Dendritic cell treated with granulocyte-macrophage colony-stimulating factor and Interleukin-4, amounts not matched to agents 40 ng/mL and 50 ng/mL, for 4 days (primary cell): Measurements from ENCODE around the gene NOL4L.
A peak's percentile ranks its signal among the peaks of the same experiment; 100 is the strongest.

Experiments
- H3K27ac Mint-ChIP-seq: one replicate; pipeline ENCODE4 v1.8.0; 2022; ENCODE audit warnings: mild to moderate bottlenecking, mixed read lengths
- H3K27me3 Mint-ChIP-seq: one replicate; pipeline ENCODE4 v1.8.0; 2022; ENCODE audit warnings: mild to moderate bottlenecking, mixed read lengths
- H3K36me3 Mint-ChIP-seq: one replicate; pipeline ENCODE4 v1.8.0; 2022; ENCODE audit warnings: low read depth, mixed read lengths
- H3K4me1 Mint-ChIP-seq: one replicate; pipeline ENCODE4 v1.8.0; 2022; ENCODE audit warnings: low read depth, mixed read lengths
- H3K4me3 Mint-ChIP-seq: one replicate; pipeline ENCODE4 v1.8.0; 2022; ENCODE audit warnings: mild to moderate bottlenecking, moderate library complexity, mixed read lengths
- H3K9me3 Mint-ChIP-seq: one replicate; pipeline ENCODE4 v1.8.0; 2022; ENCODE audit warnings: mixed read lengths
- intact Hi-C: fragments of 100-400 bp; cut with micrococcal nuclease; formaldehyde crosslinking; loops from one replicate; pipeline ENCODE4 v1.15.0; 2022

The NOL4L gene

DNA sequence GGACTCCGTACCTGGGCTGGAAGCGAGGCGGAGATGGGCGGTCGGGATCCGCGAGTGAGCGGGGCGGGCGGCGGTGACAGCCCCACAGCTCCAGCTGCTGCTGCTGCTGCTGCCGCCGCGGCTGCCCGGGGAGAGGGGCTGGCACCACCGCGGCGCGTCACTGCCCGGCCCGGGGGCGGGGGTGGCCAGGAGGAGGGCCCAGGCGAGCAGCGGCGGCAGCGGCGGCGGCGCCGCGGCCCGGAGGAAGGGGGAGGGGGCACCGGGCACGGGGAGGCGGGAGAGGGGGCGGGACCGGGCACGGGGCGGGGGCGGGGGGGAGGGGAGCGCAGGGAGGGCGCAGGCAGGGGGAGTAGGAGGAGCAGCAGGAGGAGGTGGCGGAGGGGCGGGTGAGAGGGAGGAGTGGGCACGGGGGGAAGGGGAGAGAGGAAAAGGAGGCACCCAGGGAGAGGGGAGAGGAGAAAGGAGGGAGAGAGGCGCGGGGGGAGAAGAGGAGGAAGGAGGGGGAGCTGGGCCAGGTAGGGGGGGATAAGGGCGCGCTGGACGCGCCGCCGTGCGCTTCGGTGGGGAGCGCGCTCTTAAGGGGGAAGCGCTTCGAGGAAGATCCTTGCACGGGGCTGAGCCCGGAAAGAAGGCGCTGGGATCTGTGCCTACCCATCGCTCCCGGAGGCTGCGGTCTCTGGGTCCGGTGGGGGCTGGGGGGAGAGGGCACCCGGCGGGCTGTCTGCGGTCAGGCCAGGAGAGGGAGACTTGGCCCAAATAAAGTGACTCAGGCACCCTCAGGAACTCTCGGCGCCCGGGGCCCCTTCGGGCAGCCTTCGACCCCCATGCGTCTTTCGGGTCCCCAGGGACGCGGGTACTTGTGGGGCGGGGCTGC, 101.5 kb downstream of the NOL4L start:
- Mint-ChIP-seq H3K36me3 (peaks cover 22% of the 10 kb centered on the region), H3K27ac (peak overlapping the region; percentile 63), H3K4me1 (peaks cover 47% of the 10 kb centered on the region), H3K9me3 (no peaks in the 10 kb centered on the region), H3K4me3 (peak overlapping the region; percentile 78), H3K27me3 (peaks cover 12% of the 10 kb centered on the region)
- intact Hi-C loops, result no loop called here

DNA sequence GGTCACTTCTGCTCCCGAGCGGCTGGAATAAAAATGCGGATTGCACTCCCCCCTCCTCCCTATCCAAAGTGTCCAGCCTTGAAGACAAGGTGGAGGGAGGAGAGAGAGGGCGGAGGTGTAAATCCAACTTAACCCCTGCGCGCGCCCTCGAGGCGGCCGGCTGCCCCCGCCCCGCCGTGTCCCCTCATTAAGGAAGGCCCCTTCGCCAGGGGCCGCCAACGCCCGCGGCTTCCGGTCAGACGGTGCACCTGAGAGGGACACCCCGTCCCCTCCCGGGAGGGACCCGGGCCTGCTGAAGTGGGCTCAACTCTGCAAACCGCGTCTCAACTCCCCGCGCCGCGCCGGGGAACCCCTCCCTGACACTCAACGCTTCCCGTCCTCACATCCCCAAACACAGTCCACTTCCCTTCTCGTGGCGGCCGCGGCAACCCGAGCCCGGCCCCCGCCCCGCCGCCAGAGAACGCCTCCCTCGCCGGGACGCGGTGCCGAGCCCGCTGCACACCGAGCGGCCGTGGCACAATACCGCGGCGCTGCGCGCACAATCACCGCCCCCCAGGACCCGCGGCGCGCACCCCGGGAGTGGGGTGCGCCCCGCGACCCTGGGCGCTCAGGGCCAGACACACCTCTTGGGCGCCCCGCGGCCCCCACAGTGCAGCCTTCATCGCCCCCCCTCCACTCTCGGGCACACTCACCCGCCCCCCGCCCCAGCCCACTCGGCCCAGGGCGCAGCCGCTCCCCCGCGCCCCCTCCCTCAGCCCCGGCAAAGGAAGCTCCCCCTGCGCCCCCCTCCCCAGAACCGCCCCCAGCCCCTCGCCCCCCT, 102.5 kb downstream of the NOL4L start:
- Mint-ChIP-seq H3K36me3 (peaks cover 22% of the 10 kb centered on the region), H3K9me3 (no peaks in the 10 kb centered on the region), H3K27ac (peak overlapping the region; percentile 82), H3K27me3 (peaks cover 12% of the 10 kb centered on the region), H3K4me1 (peaks cover 55% of the 10 kb centered on the region), H3K4me3 (peak overlapping the region; percentile 84)
- intact Hi-C loops, result no loop called here

DNA sequence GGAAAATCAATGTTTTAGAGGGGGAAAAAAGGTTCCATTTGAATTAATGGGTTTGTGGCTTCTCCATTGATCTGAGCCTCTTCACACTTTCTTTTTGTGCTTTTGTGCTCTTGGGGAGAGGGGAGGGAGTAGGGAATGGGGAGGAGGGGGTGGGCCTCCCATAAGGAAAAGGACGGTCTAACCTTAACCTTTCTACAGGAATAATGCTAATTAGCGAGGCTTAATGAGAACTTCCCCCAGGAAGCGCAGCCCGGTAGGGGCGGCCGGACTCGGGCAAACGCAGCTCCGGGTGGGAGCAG, 103.0 kb downstream of the NOL4L start:
- H3K27me3 Mint-ChIP-seq, result peaks cover 14% of the 10 kb centered on the region
- no peaks in the 10 kb centered on the region for H3K9me3 Mint-ChIP-seq
- peak overlapping the region; percentile 82 for H3K27ac Mint-ChIP-seq

DNA sequence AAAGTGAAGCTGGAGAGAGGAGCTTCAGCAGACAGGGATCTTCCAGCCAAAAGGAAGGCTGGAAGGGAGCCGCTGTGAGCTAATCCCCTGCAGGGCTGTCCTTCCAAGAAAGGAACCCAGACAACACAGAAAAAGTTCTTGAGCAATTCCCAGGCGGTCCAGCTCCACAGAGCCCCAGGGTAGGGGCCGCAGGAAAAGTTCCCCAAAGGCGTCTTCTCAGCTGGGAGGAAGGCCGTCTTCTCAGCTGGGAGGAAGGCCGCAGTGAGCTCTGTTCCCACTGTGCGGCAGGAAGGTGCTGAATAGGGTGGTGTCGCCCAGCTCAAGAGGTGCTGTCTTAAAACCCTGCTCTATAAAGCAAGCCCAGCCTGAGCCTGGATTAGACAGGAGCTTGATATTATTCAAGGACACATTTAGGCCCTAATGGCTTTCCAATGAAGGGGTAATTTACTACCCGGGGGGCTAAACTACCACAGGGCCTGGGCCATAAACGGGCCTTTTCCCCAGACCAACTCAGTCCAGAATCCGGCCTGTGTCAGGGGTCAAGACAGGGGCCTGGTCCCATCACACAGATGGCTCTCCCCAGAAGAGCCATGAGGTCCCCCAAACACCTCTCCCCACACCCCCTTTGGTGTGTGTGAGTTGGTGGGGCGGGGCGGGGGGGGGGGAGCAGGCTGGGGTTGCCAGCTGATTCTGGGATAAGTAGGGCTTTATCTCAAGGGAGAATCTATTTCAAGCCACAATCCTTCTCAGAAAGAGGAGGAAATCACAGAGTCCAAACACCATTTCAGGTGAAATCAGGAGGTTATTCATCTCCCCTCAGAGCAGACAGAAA, 103.6 kb downstream of the NOL4L start:
- H3K4me1 Mint-ChIP-seq, result peaks cover 66% of the 10 kb centered on the region
- H3K4me3 Mint-ChIP-seq, result peak overlapping the region; percentile 84
- peaks cover 11% of the 10 kb centered on the region for H3K36me3 Mint-ChIP-seq
- no peaks in the 10 kb centered on the region for H3K9me3 Mint-ChIP-seq
- peak overlapping the region; percentile 82 for H3K27ac Mint-ChIP-seq
- H3K27me3 Mint-ChIP-seq, result peaks cover 17% of the 10 kb centered on the region
- intact Hi-C loops, result no loop called here

More for the DNA sequence above, 103.0 kb downstream of the NOL4L start:
- peak overlapping the region; percentile 84 for H3K4me3 Mint-ChIP-seq
- peaks cover 17% of the 10 kb centered on the region for H3K36me3 Mint-ChIP-seq
- peaks cover 60% of the 10 kb centered on the region for H3K4me1 Mint-ChIP-seq
- intact Hi-C loops, result no loop called here

DNA sequence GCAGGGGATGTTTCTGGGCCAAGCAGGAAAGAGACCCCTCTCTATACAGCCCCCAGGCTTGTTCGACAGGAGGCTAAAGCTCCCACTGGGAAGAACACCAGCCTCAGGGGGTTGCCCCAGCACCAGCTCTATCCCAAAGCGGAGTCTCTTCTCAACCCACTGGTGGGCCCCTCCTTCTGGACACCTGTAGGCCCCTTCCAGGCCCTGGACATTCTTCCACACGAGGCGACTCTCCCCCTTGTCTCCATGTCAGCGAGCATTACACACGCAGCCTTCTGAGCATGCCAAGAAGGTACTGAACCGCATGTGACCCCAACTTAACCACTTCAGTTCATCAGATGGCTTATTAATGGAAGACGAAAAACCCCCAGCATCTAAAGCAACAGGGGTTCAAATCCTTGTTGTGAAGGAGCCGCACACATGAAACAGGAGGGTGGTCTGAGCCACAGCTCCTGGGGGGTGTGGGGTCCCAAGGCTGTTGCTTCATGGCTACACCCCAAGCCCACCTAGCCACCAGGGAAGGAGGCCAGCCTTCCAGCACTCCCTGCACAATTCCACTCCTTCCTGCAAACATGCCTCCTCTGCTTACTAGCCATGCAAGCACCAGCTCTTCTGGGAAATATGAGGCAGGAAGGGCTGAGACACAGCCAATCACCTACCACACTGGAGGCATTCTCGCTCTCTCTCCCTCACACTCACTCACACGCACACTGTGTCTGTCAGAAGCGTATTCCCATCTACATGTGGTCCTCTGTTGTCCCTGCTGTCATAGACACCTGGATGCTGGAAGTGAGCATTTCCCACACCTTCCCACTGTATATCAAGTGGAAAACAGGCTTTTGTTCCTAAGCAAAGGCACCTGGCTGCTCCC, 104.5 kb downstream of the NOL4L start:
- H3K27me3 Mint-ChIP-seq, result peaks cover 20% of the 10 kb centered on the region
- peaks cover 7% of the 10 kb centered on the region for H3K36me3 Mint-ChIP-seq
- peak overlapping the region; percentile 51 for H3K27ac Mint-ChIP-seq
- no peak overlapping the region for H3K4me3 Mint-ChIP-seq
- intact Hi-C loops, result no loop called here
- no peaks in the 10 kb centered on the region for H3K9me3 Mint-ChIP-seq
- peaks cover 74% of the 10 kb centered on the region for H3K4me1 Mint-ChIP-seq

DNA sequence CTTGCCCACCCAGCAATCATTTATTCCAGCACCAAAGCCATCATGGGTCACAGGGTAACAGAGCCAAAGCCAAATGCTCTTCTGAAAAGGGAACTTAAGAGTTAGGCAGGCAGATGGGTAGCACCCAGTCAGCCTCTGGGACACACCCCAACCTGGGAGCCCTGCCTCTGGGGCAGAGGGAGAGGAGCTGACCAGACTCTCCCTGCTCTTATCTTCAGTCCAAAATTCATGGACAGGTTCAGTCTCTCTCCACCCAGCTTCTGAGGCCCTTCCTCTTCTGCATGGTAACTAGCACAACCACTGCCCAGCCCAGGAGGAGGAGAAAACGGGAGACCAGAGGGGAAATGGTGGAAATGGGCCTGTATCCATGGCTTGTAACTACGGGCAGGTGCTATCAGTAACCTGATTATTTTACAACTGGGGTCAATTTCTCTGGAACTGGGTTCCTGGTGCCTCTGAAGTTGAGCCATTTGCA, 105.4 kb downstream of the NOL4L start:
- peaks cover 20% of the 10 kb centered on the region for H3K27me3 Mint-ChIP-seq
- H3K4me1 Mint-ChIP-seq, result peaks cover 74% of the 10 kb centered on the region
- no peak overlapping the region for H3K4me3 Mint-ChIP-seq
- H3K27ac Mint-ChIP-seq, result no peak overlapping the region
- no peaks in the 10 kb centered on the region for H3K9me3 Mint-ChIP-seq
- H3K36me3 Mint-ChIP-seq, result peaks cover 7% of the 10 kb centered on the region
- intact Hi-C loops, result no loop called here

DNA sequence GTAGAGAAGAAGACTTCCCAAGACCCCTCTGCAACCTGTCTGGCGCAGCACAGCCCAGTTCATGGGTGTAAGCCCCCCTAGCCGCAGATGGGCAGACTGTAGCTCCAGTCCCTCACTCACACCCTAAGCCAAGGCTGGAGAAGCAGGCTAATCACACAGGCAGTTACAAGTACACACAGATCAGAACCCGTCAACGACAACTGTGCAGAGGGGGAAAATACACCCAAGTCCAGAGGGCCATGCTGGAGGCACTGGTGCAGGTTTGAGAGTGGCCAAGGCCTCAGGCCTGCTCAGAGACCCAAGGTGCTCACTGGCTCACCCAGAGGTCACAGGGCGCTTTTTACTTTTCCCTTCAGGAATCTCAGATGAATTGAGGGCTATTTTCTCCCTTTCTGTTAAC, 106.1 kb downstream of the NOL4L start:
- Mint-ChIP-seq H3K36me3 (peaks cover 13% of the 10 kb centered on the region), H3K9me3 (no peaks in the 10 kb centered on the region), H3K27ac (no peak overlapping the region), H3K4me3 (no peak overlapping the region), H3K27me3 (peaks cover 20% of the 10 kb centered on the region), H3K4me1 (peaks cover 76% of the 10 kb centered on the region)
- intact Hi-C loops, result no loop called here

DNA sequence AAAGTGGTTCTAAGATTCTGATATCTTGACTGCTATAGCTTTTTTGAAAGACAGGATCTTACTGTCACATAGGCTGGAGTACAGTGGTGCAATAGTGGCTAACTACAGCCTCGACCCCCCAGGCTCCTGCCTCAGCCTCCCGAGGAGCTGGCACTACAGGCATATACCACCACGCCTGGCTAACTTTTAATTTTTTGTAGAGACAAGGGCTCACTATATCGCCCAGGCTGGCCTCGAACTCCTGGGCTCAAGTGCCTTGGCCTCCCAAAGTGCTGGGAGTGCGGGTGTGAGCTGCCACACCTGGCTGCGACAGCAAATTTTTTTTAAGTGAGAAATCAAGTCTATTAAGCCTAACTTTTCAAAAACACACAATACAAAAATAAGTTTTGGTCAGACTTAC, 106.6 kb downstream of the NOL4L start:
- Mint-ChIP-seq H3K27me3 (peaks cover 17% of the 10 kb centered on the region), H3K4me1 (peaks cover 76% of the 10 kb centered on the region), H3K9me3 (no peaks in the 10 kb centered on the region), H3K4me3 (no peak overlapping the region), H3K36me3 (peaks cover 17% of the 10 kb centered on the region), H3K27ac (no peak overlapping the region)
- intact Hi-C loops, result no loop called here

DNA sequence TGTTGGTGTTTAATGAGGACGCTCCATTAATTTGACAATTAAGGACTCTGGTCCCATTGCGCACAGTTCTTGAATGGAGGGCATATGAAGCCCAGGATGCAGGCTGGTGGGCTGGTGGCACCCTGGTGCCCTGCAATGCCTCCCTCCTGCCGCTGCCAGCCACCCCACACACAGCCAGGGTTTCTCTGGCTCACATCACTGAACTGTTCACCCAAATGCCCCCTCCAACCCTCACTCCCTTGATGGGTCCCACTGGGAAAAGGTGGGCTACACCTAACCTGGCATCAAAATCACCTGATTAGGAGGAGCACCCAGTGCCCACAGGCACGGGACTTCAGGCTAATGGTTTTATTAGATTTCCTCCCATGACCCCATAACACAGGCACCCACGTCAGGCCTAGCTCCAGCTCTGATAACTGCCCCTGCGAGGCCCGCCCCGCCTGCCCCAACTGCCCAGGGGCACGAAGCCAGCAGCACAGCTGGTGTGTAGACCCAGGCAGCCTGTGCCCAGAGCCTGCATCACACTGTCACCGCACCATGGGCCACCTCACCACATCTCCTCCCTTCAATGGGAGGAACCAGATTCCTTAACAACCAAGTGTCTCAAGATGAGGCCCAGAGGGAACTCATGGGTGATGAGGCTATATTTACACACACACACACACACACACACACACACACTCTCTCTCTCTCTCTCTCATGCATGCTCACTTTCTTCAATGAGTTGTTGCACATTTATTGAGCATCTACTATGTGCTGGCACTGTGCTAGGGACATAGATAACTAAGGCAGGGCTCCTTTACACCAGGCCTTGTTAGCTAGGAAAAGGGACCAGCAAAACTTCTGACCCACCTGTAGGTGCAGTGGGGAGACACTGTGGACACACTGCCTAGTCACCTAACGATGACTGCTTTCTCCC, 107.3 kb downstream of the NOL4L start:
- H3K36me3 Mint-ChIP-seq, result peaks cover 24% of the 10 kb centered on the region
- H3K27me3 Mint-ChIP-seq, result peaks cover 17% of the 10 kb centered on the region
- H3K4me3 Mint-ChIP-seq, result no peak overlapping the region
- H3K27ac Mint-ChIP-seq, result peak overlapping the region; percentile 82
- intact Hi-C loops, result no loop called here
- H3K4me1 Mint-ChIP-seq, result peaks cover 76% of the 10 kb centered on the region
- no peaks in the 10 kb centered on the region for H3K9me3 Mint-ChIP-seq

DNA sequence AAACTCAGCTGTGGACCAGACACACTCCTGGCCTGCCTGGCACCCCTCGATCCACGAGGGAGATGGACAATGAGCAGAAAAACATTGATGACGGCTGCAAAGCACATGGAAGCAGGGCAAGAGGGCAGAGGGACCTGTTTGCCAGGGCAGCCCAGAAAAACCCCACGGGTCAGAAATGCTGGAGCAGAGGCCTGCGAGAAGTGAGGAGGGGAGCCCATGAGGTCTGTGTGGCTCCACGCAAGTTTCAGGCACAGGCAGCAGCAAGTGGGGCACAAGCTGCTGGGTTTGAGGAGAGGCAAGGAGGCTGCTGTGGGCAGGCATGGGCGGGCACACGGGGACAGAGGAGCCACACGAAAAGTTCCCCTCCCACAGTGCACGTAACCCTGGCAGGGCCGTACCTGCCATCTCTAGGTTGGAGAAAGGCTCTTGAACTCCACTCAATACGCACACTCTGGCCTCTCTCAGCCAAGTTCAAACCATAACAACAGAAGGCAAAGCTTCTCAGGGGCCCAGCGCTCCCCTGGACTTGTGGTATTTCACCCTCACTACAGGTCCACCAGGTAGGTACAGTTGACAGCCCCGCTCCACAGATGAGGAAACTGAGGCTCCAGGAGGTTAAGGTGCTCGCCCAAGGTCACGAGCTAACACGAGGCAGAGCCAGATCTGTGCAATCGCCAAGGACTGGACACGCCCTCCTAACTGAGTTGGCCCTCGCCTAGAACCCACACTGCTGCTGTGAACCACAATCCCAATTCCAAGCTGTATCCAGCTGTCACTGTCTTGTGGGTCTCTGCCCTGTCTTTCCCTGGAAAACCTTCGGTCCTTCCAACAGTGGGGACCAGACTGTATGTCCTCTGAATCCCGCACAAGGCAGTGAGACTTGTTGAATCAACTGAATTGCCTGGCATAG, 108.2 kb downstream of the NOL4L start:
- Mint-ChIP-seq H3K36me3 (peaks cover 33% of the 10 kb centered on the region), H3K4me3 (no peak overlapping the region), H3K4me1 (peaks cover 72% of the 10 kb centered on the region), H3K27me3 (peaks cover 17% of the 10 kb centered on the region), H3K27ac (peak overlapping the region; percentile 82), H3K9me3 (no peaks in the 10 kb centered on the region)
- intact Hi-C loops, result no loop called here

DNA sequence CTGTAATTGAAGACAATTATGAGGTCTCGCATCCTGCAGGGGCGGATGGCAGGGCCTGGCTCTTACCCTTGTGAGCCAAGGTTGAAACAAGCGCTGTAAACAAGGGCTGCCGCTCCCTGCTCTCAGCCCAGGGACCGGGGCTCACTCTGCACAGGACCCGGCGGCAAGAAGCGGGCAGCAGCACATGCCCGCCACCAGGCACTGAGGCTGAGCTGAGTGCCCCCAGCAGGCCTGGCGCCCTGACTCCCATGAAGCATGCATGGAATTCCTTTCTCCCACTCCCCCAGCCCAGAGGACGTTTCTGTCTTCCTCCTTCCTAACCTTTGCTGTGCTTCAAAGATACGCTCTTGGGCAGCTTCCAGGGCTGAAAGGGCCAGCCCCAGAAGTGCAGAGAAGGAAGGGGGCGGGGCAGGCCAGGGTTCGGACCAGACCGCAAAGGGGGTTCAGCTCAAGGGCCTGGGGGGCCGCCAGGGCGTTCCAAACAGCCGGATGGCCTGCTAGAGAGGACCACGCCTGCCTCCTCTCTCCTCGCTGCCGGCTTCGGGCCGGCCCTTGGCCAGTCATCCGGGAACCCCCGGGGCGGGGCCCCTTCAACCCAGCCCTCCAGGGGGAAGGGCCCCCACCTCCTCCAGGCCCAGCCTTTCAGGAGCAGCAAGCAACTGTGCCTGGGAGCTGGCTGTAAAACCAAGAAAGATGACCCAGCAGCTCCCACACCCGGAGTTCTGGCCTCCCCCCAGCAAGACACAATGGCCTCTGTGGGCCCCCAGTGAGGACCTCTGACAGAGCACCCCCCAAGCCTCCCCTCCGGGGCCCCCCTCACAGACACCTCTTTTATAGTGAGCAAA, 109.9 kb downstream of the NOL4L start:
- H3K36me3 Mint-ChIP-seq, result peaks cover 34% of the 10 kb centered on the region
- peak overlapping the region; percentile 82 for H3K27ac Mint-ChIP-seq
- intact Hi-C loops, result no loop called here
- peaks cover 12% of the 10 kb centered on the region for H3K27me3 Mint-ChIP-seq
- H3K4me1 Mint-ChIP-seq, result peaks cover 69% of the 10 kb centered on the region
- H3K9me3 Mint-ChIP-seq, result no peaks in the 10 kb centered on the region
- H3K4me3 Mint-ChIP-seq, result peak overlapping the region; percentile 53
